ENCODE data around the gene ABHD1. TPM values are rescaled to one million over a fixed set of nuclear protein-coding genes. Genes with fewer than 3 reads are reported as not detected.
A peak's percentile ranks its signal among the peaks of the same experiment; 100 is the strongest.
"Not testable (repeated sequence)": the region's sequence is repeated elsewhere in the genome, so short reads cannot be mapped to it uniquely, and the experiment has no call there.

Gene ABHD1
- total RNA-seq, 4 donors from 2014 or later = 0.48 TPM; not detected in 3

GRCh38 chr2:27115519-27115918, 8.1 kb upstream of the ABHD1 start:
- 50 to 62% methylated on average over 2 of the region's 2 CpGs for WGBS, 2 donors (ENCODE audit: low coverage in 1 of 2)
- no peak overlapping the region for H3K4me3 ChIP-seq
- no peak for DNase-seq
- peaks cover 42% of the 10 kb centered on the region for H3K27me3 ChIP-seq
- H3K9me3 ChIP-seq = no peaks in the 10 kb centered on the region
- H3K27ac ChIP-seq = no peak overlapping the region
- TF ChIP-seq EP300 (IDR thresholded peaks at IDR 0.05; ENCODE audit: low read depth) (no peak), CTCF (IDR thresholded peaks at IDR 0.05) (no peak), POLR2AphosphoS5 (IDR thresholded peaks at IDR 0.05) (no peak), POLR2A (IDR thresholded peaks at IDR 0.05) (no peak)
- in situ Hi-C loops (cut with MboI; ENCODE audit: low pct_ligation_motif_present in 1 of 4, low pct_unique_long_range_greater_than_20kb in 1 of 4, low sequenced_read_pairs in 3 of 4) = loop anchor here in 1 of 4 donors (25.0 kb wide), 1 partner anchor 97 kb away; the partner anchor contains the start of genes ATRAID, CAD and SLC5A6
- H3K36me3 ChIP-seq = no peaks in the 10 kb centered on the region
- peaks cover 4 to 6% (median 5%) of the 10 kb centered on the region in 4 donors for H3K4me1 ChIP-seq
- intact Hi-C loops (cut with DNase I; ENCODE audit: low total_unique reads) = no loop called here

- no peak for TF ChIP-seq EP300 (IDR thresholded peaks at IDR 0.05; ENCODE audit: low read depth)
- no peak for TF ChIP-seq CTCF (IDR thresholded peaks at IDR 0.05)
- no peak for TF ChIP-seq POLR2A (IDR thresholded peaks at IDR 0.05)
- TF ChIP-seq POLR2AphosphoS5 (IDR thresholded peaks at IDR 0.05) = no peak
- WGBS, 2 donors (ENCODE audit: low coverage in 1 of 2) = 6 to 63% methylated on average over 2 to 7 of the region's 14 CpGs
- H3K36me3 ChIP-seq = no peaks in the 10 kb centered on the region
- no peak overlapping the region for H3K27ac ChIP-seq
- intact Hi-C loops (cut with DNase I; ENCODE audit: low total_unique reads) (no loop called here), in situ Hi-C loops (cut with MboI; ENCODE audit: low pct_ligation_motif_present in 1 of 4, low pct_unique_long_range_greater_than_20kb in 1 of 4, low sequenced_read_pairs in 3 of 4) (loop anchor here in 1 of 4 donors (25.0 kb wide), 1 partner anchor 94 kb away; the partner anchor contains the start of genes ATRAID, CAD and SLC5A6)
- no peaks in the 10 kb centered on the region for H3K9me3 ChIP-seq
- peak overlapping the region in 2 of 4 donors; percentile 35 to 38 for H3K4me3 ChIP-seq
- H3K27me3 ChIP-seq = peaks cover 49% of the 10 kb centered on the region
- DNase-seq = no peak
- H3K4me1 ChIP-seq = peaks cover 4 to 8% (median 5%) of the 10 kb centered on the region in 4 donors
Measured at GRCh38 chr2:27117995-27118524, 5.6 kb upstream of the ABHD1 start.

GRCh38 chr2:27118525-27119329, 4.9 kb upstream of the ABHD1 start, which contains the start of gene CGREF1:
Gene CGREF1, minus strand, starts transcription at chr2:27119128. Its CDS starts 14,762 bp downstream, at chr2:27104366.
- 21% methylated on average over 35 of the region's 84 CpGs; no CpG with 5 or more reads in 1 of the 2 donors for WGBS, 2 donors (ENCODE audit: low coverage in 1 of 2)
- Histone ChIP-seq H3K4me3 (peak within 1 kb of the TSS in 2 of 4 donors; percentile 35 to 38), H3K9me3 (no peaks in the 10 kb centered on the region), H3K27me3 (peaks cover 49% of the 10 kb centered on the region), H3K27ac (no peak within 1 kb of the TSS), H3K36me3 (no peaks in the 10 kb centered on the region), H3K4me1 (peaks cover 4 to 11% (median 8%) of the 10 kb centered on the region in 4 donors)
- intact Hi-C loops (cut with DNase I; ENCODE audit: low total_unique reads) (no loop called here), in situ Hi-C loops (cut with MboI; ENCODE audit: low pct_ligation_motif_present in 1 of 4, low pct_unique_long_range_greater_than_20kb in 1 of 4, low sequenced_read_pairs in 3 of 4) (loop anchor here in 1 of 4 donors (25.0 kb wide), 1 partner anchor 94 kb away; the partner anchor contains the start of genes ATRAID, CAD and SLC5A6)
- no peak for TF ChIP-seq CTCF (IDR thresholded peaks at IDR 0.05)
- no peak for TF ChIP-seq EP300 (IDR thresholded peaks at IDR 0.05; ENCODE audit: low read depth)
- no peak for TF ChIP-seq POLR2A (IDR thresholded peaks at IDR 0.05)
- peak; percentile 32 for DNase-seq

GRCh38 chr2:27119330-27119670, 4.3 kb upstream of the ABHD1 start:
- H3K4me3 ChIP-seq = peak overlapping the region in 1 of 4 donors; percentile 35
- WGBS, 2 donors (ENCODE audit: low coverage in 1 of 2) = 76% methylated on average over 8 of the region's 8 CpGs; no CpG with 5 or more reads in 1 of the 2 donors
- H3K36me3 ChIP-seq; H3K9me3 ChIP-seq; DNase-seq; intact Hi-C loops (cut with DNase I; ENCODE audit: low total_unique reads); H3K27ac ChIP-seq: not testable (repeated sequence)
- H3K4me1 ChIP-seq = peaks cover 4 to 14% (median 11%) of the 10 kb centered on the region in 4 donors
- peaks cover 49% of the 10 kb centered on the region for H3K27me3 ChIP-seq
- in situ Hi-C loops (cut with MboI; ENCODE audit: low pct_ligation_motif_present in 1 of 4, low pct_unique_long_range_greater_than_20kb in 1 of 4, low sequenced_read_pairs in 3 of 4) = loop anchor here in 1 of 4 donors (25.0 kb wide), 1 partner anchor 93 kb away; the partner anchor contains the start of genes ATRAID, CAD and SLC5A6

Measured in transverse colon (tissue), 4 donors.